ENCODE results near the gene CLTRN.

Gene CLTRN

GRCh38 chrX:15617111-15617510 lies 47.5 kb downstream of the CLTRN start:
- no peaks in the 10 kb centered on the region for H3K4me1 Mint-ChIP-seq
- DNase-seq (ENCODE audit: low spot score in 2 of 2) = no peak
- no peak overlapping the region for H3K4me3 Mint-ChIP-seq
- no peak overlapping the region for H3K27ac Mint-ChIP-seq
- no peaks in the 10 kb centered on the region for H3K9me3 Mint-ChIP-seq
- ATAC-seq = no peak
- H3K36me3 Mint-ChIP-seq = no peaks in the 10 kb centered on the region

DNA sequence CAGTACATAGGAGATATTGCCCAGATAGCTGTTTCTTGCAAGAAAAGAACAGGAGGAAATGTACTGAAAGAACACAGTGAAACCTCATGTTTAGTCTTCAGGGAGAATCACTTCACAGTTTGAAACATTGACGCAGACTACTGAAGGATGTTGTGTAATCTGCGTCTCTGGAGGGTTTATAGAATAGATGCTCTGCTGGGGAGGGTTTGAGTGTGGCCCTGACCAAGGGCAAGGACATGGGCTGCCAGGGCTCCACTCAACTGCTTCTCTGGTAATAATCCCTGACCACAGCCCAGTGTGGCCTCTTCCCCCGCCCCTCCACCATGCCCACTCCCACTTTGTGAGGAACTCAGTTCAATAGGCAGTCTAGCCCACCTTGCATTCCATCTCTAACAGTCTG lies 48.1 kb downstream of the CLTRN start:
- Mint-ChIP-seq H3K4me3 (no peak overlapping the region), H3K9me3 (no peaks in the 10 kb centered on the region), H3K27ac (no peak overlapping the region), H3K36me3 (no peaks in the 10 kb centered on the region), H3K4me1 (no peaks in the 10 kb centered on the region)
- no peak for ATAC-seq
- DNase-seq (ENCODE audit: low spot score in 2 of 2) = no peak

DNA sequence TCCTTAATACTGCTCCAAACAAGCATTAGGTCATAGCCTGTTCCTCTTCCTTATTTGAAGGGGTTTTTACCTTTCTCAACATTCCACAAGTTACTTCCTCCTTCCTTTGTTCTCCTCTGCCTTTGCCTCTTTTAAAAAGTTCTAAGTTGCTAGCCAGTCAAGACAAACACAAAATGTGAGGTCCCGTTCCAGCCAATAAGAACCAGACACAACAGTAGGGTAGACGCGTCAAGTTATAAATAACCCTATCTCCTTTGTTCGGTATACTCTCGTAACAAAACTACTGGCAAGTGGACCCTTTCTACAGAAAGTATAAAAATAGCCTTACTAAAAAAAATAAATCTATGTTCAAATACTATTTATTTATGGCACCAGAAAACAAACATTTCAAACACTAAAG lies 57.5 kb downstream of the CLTRN start:
- ATAC-seq (no peak), DNase-seq (ENCODE audit: low spot score in 2 of 2) (no peak)
- Mint-ChIP-seq H3K9me3 (no peaks in the 10 kb centered on the region), H3K36me3 (no peaks in the 10 kb centered on the region), H3K27ac (no peak overlapping the region), H3K4me3 (no peak overlapping the region), H3K4me1 (no peaks in the 10 kb centered on the region)

DNA sequence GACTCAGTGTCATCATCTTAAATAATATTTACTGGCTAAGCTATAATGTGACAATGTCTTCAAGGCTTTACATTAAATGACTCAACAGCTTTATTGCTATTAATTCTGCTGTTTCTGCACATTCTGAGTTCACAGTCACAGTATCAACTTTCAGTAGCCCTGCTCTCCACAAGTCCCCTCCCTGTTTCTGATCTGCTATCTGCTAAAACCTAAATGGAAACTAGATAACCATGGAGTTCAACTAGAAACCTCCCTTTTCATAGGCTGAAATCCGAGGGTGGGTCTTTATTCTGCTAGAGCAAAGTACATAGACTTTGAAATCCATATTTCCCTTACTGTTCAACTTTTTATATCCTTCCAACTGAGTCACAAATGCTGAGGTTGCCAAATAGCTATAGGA lies 58.5 kb downstream of the CLTRN start:
- H3K36me3 Mint-ChIP-seq = no peaks in the 10 kb centered on the region
- no peaks in the 10 kb centered on the region for H3K9me3 Mint-ChIP-seq
- DNase-seq (ENCODE audit: low spot score in 2 of 2) (no peak), ATAC-seq (no peak)
- H3K4me3 Mint-ChIP-seq = no peak overlapping the region
- no peaks in the 10 kb centered on the region for H3K4me1 Mint-ChIP-seq
- no peak overlapping the region for H3K27ac Mint-ChIP-seq

GRCh38 chrX:15605226-15605625 lies 59.4 kb downstream of the CLTRN start:
- no peak overlapping the region for H3K27ac Mint-ChIP-seq
- H3K9me3 Mint-ChIP-seq = no peaks in the 10 kb centered on the region

DNA sequence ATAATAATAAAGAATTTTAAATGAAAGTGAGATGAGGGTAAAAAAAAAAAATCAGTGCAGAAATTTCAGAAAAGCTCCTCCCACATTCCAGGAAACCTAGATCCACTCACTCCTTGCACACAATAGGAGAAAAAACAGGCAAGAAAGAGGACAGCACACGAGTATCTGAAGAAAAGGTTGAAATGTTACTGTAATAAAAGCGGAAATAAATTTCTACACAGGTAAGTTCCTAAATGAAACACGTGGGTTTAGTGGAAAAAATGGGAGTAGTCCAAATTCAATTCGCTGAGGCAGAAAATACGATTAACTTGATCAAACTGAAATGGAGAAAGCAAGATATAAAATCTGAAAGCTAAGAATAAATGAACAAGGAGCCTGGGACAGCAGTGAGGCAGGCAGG lies 61.8 kb downstream of the CLTRN start:
- DNase-seq (ENCODE audit: low spot score in 2 of 2) (no peak), ATAC-seq (no peak)
- Mint-ChIP-seq H3K27ac (no peak overlapping the region), H3K36me3 (no peaks in the 10 kb centered on the region), H3K9me3 (no peaks in the 10 kb centered on the region), H3K4me3 (no peak overlapping the region), H3K4me1 (no peaks in the 10 kb centered on the region)

More at GRCh38 chrX:15605226-15605625, 59.4 kb downstream of the CLTRN start:
- no peaks in the 10 kb centered on the region for H3K36me3 Mint-ChIP-seq
- no peaks in the 10 kb centered on the region for H3K4me1 Mint-ChIP-seq
- ATAC-seq (no peak), DNase-seq (ENCODE audit: low spot score in 2 of 2) (no peak)
- no peak overlapping the region for H3K4me3 Mint-ChIP-seq

GRCh38 chrX:15601932-15602331 lies 62.7 kb downstream of the CLTRN start:
- ATAC-seq (no peak), DNase-seq (ENCODE audit: low spot score in 2 of 2) (no peak)
- Mint-ChIP-seq H3K27ac (no peak overlapping the region), H3K9me3 (no peaks in the 10 kb centered on the region), H3K4me1 (no peaks in the 10 kb centered on the region), H3K36me3 (no peaks in the 10 kb centered on the region), H3K4me3 (no peak overlapping the region)

DNA sequence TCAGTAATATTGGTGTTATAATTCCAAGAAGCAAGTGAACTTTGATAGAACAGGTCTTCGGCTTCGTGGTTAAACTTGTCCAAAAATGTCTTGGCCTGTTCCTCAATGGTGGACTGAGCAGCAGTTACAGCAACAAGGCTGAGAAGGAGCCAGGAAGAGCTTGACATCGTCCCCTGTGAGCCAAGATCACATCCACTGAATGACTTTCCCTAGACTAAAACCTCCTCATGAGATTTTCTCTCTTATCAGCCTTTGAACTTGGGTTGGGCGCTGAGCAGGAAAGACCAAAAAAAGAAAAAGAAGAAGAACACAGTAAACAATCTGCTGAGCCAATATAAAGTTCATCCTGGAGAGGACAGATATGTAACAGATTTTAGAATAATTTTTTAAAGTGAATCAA lies 63.9 kb downstream of the CLTRN start, which contains the start of gene ACE2:
Gene ACE2 (minus strand): TSS at position 216 of the 400 bp plus-strand sequence. CDS start 49 bp downstream, at position 167.
- Mint-ChIP-seq H3K4me3 (no peak within 1 kb of the TSS), H3K9me3 (no peaks in the 10 kb centered on the region), H3K27ac (no peak within 1 kb of the TSS), H3K4me1 (no peaks in the 10 kb centered on the region), H3K36me3 (no peaks in the 10 kb centered on the region)
- ATAC-seq = no peak
- DNase-seq (ENCODE audit: low spot score in 2 of 2) = no peak

GRCh38 chrX:15600049-15600448 lies 64.6 kb downstream of the CLTRN start:
- H3K36me3 Mint-ChIP-seq = no peaks in the 10 kb centered on the region
- H3K9me3 Mint-ChIP-seq = no peaks in the 10 kb centered on the region
- no peak overlapping the region for H3K4me3 Mint-ChIP-seq
- H3K4me1 Mint-ChIP-seq = no peaks in the 10 kb centered on the region
- no peak overlapping the region for H3K27ac Mint-ChIP-seq
- DNase-seq (ENCODE audit: low spot score in 2 of 2) (no peak), ATAC-seq (no peak)

- ATAC-seq (no peak), DNase-seq (ENCODE audit: low spot score in 2 of 2) (no peak)
- Mint-ChIP-seq H3K9me3 (no peaks in the 10 kb centered on the region), H3K36me3 (no peaks in the 10 kb centered on the region), H3K4me1 (no peaks in the 10 kb centered on the region), H3K27ac (no peak overlapping the region), H3K4me3 (no peak overlapping the region)
Observed at GRCh38 chrX:15599461-15599860, 65.1 kb downstream of the CLTRN start.

DNA sequence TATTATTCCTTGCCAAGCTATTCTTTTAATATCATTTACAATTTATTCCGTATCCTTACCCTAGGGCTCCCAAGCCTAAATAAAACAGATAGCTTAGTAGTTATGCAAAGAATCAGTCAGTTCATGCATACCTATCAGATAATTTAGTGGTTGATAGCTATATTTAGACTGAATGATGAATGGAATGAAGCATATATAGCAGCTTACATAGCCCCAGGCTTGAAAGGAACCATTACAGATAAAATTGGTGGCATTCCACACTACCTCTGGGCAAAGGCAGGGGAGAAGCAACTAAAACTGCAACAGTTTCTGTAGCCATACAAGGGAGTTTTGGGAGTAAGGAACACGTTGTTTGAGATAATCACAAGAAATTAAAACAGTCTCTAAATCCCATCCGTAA lies 66.6 kb downstream of the CLTRN start:
- Mint-ChIP-seq H3K9me3 (no peaks in the 10 kb centered on the region), H3K4me1 (no peaks in the 10 kb centered on the region), H3K36me3 (no peaks in the 10 kb centered on the region), H3K27ac (no peak overlapping the region), H3K4me3 (no peak overlapping the region)
- ATAC-seq = no peak
- DNase-seq (ENCODE audit: low spot score in 2 of 2) = no peak

DNA sequence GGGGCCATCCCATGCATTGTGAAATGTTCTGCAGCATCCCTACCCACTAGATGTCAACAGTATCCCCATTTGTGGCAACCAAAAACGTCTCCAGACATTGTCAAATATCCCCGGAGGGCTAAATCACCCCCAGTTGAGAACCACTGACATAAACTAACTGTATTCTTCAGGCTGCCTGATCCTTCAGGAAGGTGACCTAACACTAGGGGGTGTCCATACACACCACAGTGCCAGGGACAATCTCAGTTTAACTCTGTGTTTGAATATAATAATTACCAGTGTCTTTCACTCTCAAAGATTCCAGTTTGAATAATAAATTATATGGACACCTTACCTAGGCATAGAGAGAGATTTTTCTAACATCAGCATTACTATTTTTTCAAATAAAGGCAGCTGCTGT lies 70.2 kb downstream of the CLTRN start:
- no peaks in the 10 kb centered on the region for H3K4me1 Mint-ChIP-seq
- no peak for DNase-seq (ENCODE audit: low spot score in 2 of 2)
- H3K4me3 Mint-ChIP-seq = no peak overlapping the region
- no peak overlapping the region for H3K27ac Mint-ChIP-seq
- no peaks in the 10 kb centered on the region for H3K36me3 Mint-ChIP-seq
- H3K9me3 Mint-ChIP-seq = no peaks in the 10 kb centered on the region
- no peak for ATAC-seq

- ATAC-seq = no peak
- Mint-ChIP-seq H3K4me1 (no peaks in the 10 kb centered on the region), H3K4me3 (no peak overlapping the region), H3K36me3 (no peaks in the 10 kb centered on the region), H3K9me3 (no peaks in the 10 kb centered on the region), H3K27ac (no peak overlapping the region)
- no peak for DNase-seq (ENCODE audit: low spot score in 2 of 2)
Observed at GRCh38 chrX:15579778-15580747, 84.5 kb downstream of the CLTRN start.

All from stimulated activated effector memory CD8-positive, alpha-beta T cell treated with anti-CD3 and anti-CD28 coated beads, Interleukin-12 subunit alpha, Interleukin-12 subunit beta, amount 100 ng/mL, for 72 hours (primary cell).